ENCODE data around the gene THEM5.

Gene THEM5

DNA sequence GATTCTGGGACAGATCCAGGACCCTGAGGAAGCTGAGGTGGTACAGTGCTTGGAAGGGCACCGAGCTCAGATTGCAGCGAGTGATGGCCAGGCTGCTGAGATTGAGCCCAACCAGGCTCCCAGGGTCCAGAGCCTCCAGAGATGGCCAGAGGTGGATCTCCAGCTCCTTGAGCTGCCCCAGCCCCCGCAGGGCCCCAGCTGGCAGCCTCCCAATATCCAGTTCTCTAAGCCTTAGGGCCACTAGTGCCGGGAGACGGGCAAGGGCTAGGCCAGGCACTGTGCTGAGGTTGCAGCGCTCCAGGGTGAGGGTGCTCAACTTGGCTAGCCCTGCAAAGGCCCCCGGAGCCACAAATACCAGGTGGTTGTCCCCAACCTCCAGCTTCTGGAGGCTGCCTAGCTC, 51.7 kb downstream of the THEM5 start:
- Histone ChIP-seq H2BK120ac (ENCODE audit: insufficient read depth, low read length, poor library complexity) (no peak overlapping the region), H2AK5ac (ENCODE audit: low read length) (no peak overlapping the region), H2BK12ac (ENCODE audit: low read length) (no peak overlapping the region), H4K8ac (ENCODE audit: low read depth, low read length) (no peak overlapping the region), H4K91ac (ENCODE audit: low read depth, low read length) (no peak overlapping the region), H2BK5ac (ENCODE audit: low read depth, low read length, poor library complexity) (no peak overlapping the region), H3K4ac (ENCODE audit: low read depth, low read length) (no peak overlapping the region), H3K4me1 (ENCODE audit: control insufficient read depth in 1 of 2, insufficient read depth in 2 of 2, low read length in 2 of 2) (no peaks in the 10 kb centered on the region), H3K27ac (ENCODE audit: low read depth, low read length) (no peak overlapping the region), H3K14ac (ENCODE audit: low read length) (no peak overlapping the region), H3K79me1 (ENCODE audit: low read length) (no peaks in the 10 kb centered on the region), H3K27me3 (ENCODE audit: insufficient read depth, low read length) (no peaks in the 10 kb centered on the region), H3K23ac (ENCODE audit: low read length) (no peak overlapping the region), H3K79me2 (ENCODE audit: control insufficient read depth, insufficient read depth, low read length, poor library complexity) (no peaks in the 10 kb centered on the region), H3K9ac (ENCODE audit: low read length) (no peak overlapping the region), H3K18ac (ENCODE audit: low read length) (no peak overlapping the region), H4K12ac (ENCODE audit: low read depth, low read length) (no peak overlapping the region), H3K4me3 (ENCODE audit: low read depth, low read length) (no peak overlapping the region), H3K9me3 (ENCODE audit: insufficient read depth, low read depth, low read length) (no peaks in the 10 kb centered on the region), H3K4me2 (ENCODE audit: low read length) (no peak overlapping the region), H3K36me3 (ENCODE audit: control insufficient read depth in 1 of 2, insufficient read depth in 2 of 2, low read length in 2 of 2) (no peaks in the 10 kb centered on the region), H2AFZ (ENCODE audit: insufficient read depth, low read length, poor library complexity) (no peak overlapping the region)
- WGBS (ENCODE audit: extremely low coverage, insufficient coverage, insufficient read length): no CpG with 5 or more reads among the region's 7 CpGs
- no peak for DNase-seq

DNA sequence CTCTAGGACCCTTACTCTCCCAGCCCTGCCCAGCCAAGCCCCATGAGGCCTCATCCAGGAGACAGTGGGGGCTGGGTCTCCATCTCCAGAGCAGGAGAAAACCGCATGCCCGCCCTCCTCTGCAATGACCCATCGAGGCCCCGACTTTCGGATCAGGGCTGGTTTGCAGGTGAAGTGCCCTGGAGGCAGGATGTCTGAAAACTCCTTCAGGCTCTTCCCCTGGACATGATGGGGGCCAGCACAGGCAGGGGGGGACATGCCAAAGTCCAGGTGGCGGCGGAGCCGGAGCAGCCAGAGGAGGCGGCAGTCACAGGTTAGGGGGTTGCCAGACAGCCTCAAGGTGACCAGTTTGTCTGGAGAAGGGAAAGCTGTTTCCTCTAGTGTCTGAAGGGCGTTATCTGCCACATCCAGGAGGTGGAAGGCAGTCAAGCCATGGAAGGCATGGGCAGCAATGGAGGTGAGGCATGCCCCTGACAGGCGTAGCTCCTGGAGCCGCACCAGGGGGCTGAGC, 52.1 kb downstream of the THEM5 start:
- Histone ChIP-seq H2BK120ac (ENCODE audit: insufficient read depth, low read length, poor library complexity) (no peak overlapping the region), H4K91ac (ENCODE audit: low read depth, low read length) (no peak overlapping the region), H3K4me2 (ENCODE audit: low read length) (no peak overlapping the region), H3K23ac (ENCODE audit: low read length) (no peak overlapping the region), H2BK5ac (ENCODE audit: low read depth, low read length, poor library complexity) (no peak overlapping the region), H3K14ac (ENCODE audit: low read length) (no peak overlapping the region), H3K27ac (ENCODE audit: low read depth, low read length) (no peak overlapping the region), H3K9ac (ENCODE audit: low read length) (no peak overlapping the region), H3K9me3 (ENCODE audit: insufficient read depth, low read depth, low read length) (no peaks in the 10 kb centered on the region), H2AFZ (ENCODE audit: insufficient read depth, low read length, poor library complexity) (no peak overlapping the region), H4K12ac (ENCODE audit: low read depth, low read length) (no peak overlapping the region), H2AK5ac (ENCODE audit: low read length) (no peak overlapping the region), H2BK12ac (ENCODE audit: low read length) (no peak overlapping the region), H3K4me1 (ENCODE audit: control insufficient read depth in 1 of 2, insufficient read depth in 2 of 2, low read length in 2 of 2) (no peaks in the 10 kb centered on the region), H3K4me3 (ENCODE audit: low read depth, low read length) (no peak overlapping the region), H3K18ac (ENCODE audit: low read length) (no peak overlapping the region), H4K8ac (ENCODE audit: low read depth, low read length) (no peak overlapping the region), H3K36me3 (ENCODE audit: control insufficient read depth in 1 of 2, insufficient read depth in 2 of 2, low read length in 2 of 2) (no peaks in the 10 kb centered on the region), H3K79me1 (ENCODE audit: low read length) (no peaks in the 10 kb centered on the region), H3K4ac (ENCODE audit: low read depth, low read length) (no peak overlapping the region), H3K79me2 (ENCODE audit: control insufficient read depth, insufficient read depth, low read length, poor library complexity) (no peaks in the 10 kb centered on the region), H3K27me3 (ENCODE audit: insufficient read depth, low read length) (no peaks in the 10 kb centered on the region)
- no CpG with 5 or more reads among the region's 12 CpGs for WGBS (ENCODE audit: extremely low coverage, insufficient coverage, insufficient read length)
- DNase-seq: no peak

DNA sequence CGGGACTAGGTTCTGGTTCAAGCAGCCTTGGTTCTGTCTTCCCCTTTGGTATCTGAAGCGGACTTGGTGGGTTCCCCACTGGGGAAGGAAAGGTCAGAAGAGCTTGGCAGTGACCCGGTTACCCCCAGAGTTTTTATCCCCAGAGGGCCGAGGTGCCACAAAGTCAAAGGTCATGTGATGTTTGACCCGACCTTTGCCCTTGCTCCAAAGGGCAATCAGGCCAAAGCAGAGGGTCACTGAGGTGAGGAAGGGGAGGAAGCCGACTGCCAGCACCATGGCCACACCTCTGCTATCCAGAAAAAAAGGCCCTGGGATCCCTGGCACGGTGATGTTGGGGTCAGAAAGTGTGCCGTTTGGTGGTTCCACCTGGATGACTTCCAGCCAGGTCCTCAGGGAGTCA, 52.7 kb downstream of the THEM5 start:
- WGBS (ENCODE audit: extremely low coverage, insufficient coverage, insufficient read length): no CpG with 5 or more reads among the region's 8 CpGs
- no peak overlapping the region for H2AK5ac ChIP-seq (ENCODE audit: low read length)
- H3K4me2 ChIP-seq (ENCODE audit: low read length): no peak overlapping the region

DNA sequence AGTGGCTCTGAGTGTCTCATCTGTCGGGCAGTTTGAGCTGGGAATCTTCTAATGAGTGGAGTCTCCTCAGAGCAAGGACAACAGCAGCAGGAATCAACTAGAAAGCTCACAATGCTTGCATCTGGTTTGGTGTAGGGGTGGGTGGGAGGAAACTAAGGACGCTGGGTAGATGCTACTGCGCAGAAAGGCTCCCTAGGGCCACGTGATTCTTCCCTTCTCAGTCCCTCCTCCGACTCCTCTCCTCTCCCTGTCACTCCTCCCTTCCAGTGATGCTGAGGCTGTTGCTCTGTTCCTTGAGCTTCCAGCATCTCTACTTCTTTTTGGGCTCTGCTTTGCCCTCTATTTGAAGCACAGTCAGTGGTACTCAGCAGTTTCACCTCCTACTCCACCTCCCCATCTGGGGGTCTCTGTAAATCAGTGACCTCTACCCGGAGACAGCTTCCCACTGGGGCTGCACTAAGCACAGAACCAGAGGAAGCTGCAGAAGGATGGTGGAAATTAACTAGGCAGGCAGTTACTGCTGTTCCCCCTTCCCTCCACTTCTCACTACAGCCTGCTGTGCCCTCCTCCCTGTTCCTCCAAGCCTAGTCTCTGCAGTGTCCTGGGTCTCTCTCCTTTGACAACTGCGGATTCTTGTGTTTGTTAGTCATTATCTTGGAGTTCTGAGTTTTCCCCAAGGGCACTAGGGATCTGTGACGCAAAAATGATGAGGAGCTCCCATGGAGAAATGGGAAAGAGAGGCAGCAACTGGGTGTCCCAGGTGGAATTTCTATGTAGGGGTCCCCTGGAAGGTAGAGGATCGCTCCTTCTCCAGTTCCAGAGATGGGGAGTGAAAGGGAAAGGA, 54.1 kb downstream of the THEM5 start:
- H2BK12ac ChIP-seq (ENCODE audit: low read length): no peak overlapping the region
- H3K14ac ChIP-seq (ENCODE audit: low read length): no peak overlapping the region
- H2AFZ ChIP-seq (ENCODE audit: insufficient read depth, low read length, poor library complexity): no peak overlapping the region
- DNase-seq: peak in 1 of 2 donors; percentile 50
- no peak overlapping the region for H4K8ac ChIP-seq (ENCODE audit: low read depth, low read length)
- no peak overlapping the region for H2BK5ac ChIP-seq (ENCODE audit: low read depth, low read length, poor library complexity)
- H3K9me3 ChIP-seq (ENCODE audit: insufficient read depth, low read depth, low read length): no peaks in the 10 kb centered on the region
- H3K4me2 ChIP-seq (ENCODE audit: low read length): no peak overlapping the region
- WGBS (ENCODE audit: extremely low coverage, insufficient coverage, insufficient read length): no CpG with 5 or more reads among the region's 9 CpGs
- no peak overlapping the region for H3K9ac ChIP-seq (ENCODE audit: low read length)
- H3K23ac ChIP-seq (ENCODE audit: low read length): no peak overlapping the region
- no peak overlapping the region for H3K4me3 ChIP-seq (ENCODE audit: low read depth, low read length)
- no peaks in the 10 kb centered on the region for H3K4me1 ChIP-seq (ENCODE audit: control insufficient read depth in 1 of 2, insufficient read depth in 2 of 2, low read length in 2 of 2)
- H3K27ac ChIP-seq (ENCODE audit: low read depth, low read length): no peak overlapping the region
- H3K27me3 ChIP-seq (ENCODE audit: insufficient read depth, low read length): no peaks in the 10 kb centered on the region
- H3K18ac ChIP-seq (ENCODE audit: low read length): no peak overlapping the region
- H3K79me2 ChIP-seq (ENCODE audit: control insufficient read depth, insufficient read depth, low read length, poor library complexity): no peaks in the 10 kb centered on the region
- H3K79me1 ChIP-seq (ENCODE audit: low read length): no peaks in the 10 kb centered on the region
- H4K12ac ChIP-seq (ENCODE audit: low read depth, low read length): no peak overlapping the region
- H4K91ac ChIP-seq (ENCODE audit: low read depth, low read length): no peak overlapping the region
- H3K36me3 ChIP-seq (ENCODE audit: control insufficient read depth in 1 of 2, insufficient read depth in 2 of 2, low read length in 2 of 2): no peaks in the 10 kb centered on the region
- H3K4ac ChIP-seq (ENCODE audit: low read depth, low read length): no peak overlapping the region
- no peak overlapping the region for H2BK120ac ChIP-seq (ENCODE audit: insufficient read depth, low read length, poor library complexity)
- H2AK5ac ChIP-seq (ENCODE audit: low read length): no peak overlapping the region

More for the DNA sequence above, 52.7 kb downstream of the THEM5 start:
- Histone ChIP-seq H3K36me3 (ENCODE audit: control insufficient read depth in 1 of 2, insufficient read depth in 2 of 2, low read length in 2 of 2) (no peaks in the 10 kb centered on the region), H3K14ac (ENCODE audit: low read length) (no peak overlapping the region), H3K79me1 (ENCODE audit: low read length) (no peaks in the 10 kb centered on the region), H4K12ac (ENCODE audit: low read depth, low read length) (no peak overlapping the region), H3K27ac (ENCODE audit: low read depth, low read length) (no peak overlapping the region), H3K27me3 (ENCODE audit: insufficient read depth, low read length) (no peaks in the 10 kb centered on the region), H3K4me3 (ENCODE audit: low read depth, low read length) (no peak overlapping the region), H3K9ac (ENCODE audit: low read length) (no peak overlapping the region), H3K4ac (ENCODE audit: low read depth, low read length) (no peak overlapping the region), H3K4me1 (ENCODE audit: control insufficient read depth in 1 of 2, insufficient read depth in 2 of 2, low read length in 2 of 2) (no peaks in the 10 kb centered on the region), H3K18ac (ENCODE audit: low read length) (no peak overlapping the region), H2BK120ac (ENCODE audit: insufficient read depth, low read length, poor library complexity) (no peak overlapping the region), H3K9me3 (ENCODE audit: insufficient read depth, low read depth, low read length) (no peaks in the 10 kb centered on the region), H4K8ac (ENCODE audit: low read depth, low read length) (no peak overlapping the region), H3K79me2 (ENCODE audit: control insufficient read depth, insufficient read depth, low read length, poor library complexity) (no peaks in the 10 kb centered on the region), H2BK12ac (ENCODE audit: low read length) (no peak overlapping the region), H3K23ac (ENCODE audit: low read length) (no peak overlapping the region), H4K91ac (ENCODE audit: low read depth, low read length) (no peak overlapping the region), H2AFZ (ENCODE audit: insufficient read depth, low read length, poor library complexity) (no peak overlapping the region), H2BK5ac (ENCODE audit: low read depth, low read length, poor library complexity) (no peak overlapping the region)
- DNase-seq: no peak

All from trophoblast cell (in vitro differentiated cells and primary cell).